Panc1 (cell line): ENCODE measurements around the gene CEND1. TPM values are rescaled to one million over a fixed set of nuclear protein-coding genes. Genes with fewer than 3 reads are reported as not detected.

ENCODE experiments used
- ATAC-seq: fragments of 200-7000 bp; cut with Tn5 transposase; 2 replicates; pipeline ENCODE4 v1.9.1; 2020; ENCODE audit warnings: mild to moderate bottlenecking, moderate library complexity
- BruUV-seq: library from RNA; stranded (reverse); fragments of 400-500 nt; replicated peaks from 2 replicates; lab custom pipeline; 2021; lab: Mats Ljungman, UMichigan
- CTCF ChIA-PET: fragments of 300-600 bp; sonication (Branson Sonifier 250); formaldehyde crosslinking; loops from one replicate; lab custom pipeline; 2022; ENCODE audit warnings: antibody characterized with exemption; lab: Charles Lee
- POLR2A ChIA-PET: fragments of 300-600 bp; sonication (Branson Sonifier 250); formaldehyde crosslinking; loops from one replicate; lab custom pipeline; 2022; ENCODE audit warnings: antibody characterized with exemption; lab: Charles Lee
- DNase-seq: peaks from one replicate; pipeline ENCODE4 v3.0.0-alpha.2; 2010; ENCODE audit warnings: low read depth, low spot score
- H3K27ac ChIP-seq: 2 replicates; pipeline ENCODE4 v1.5.1; 2011; ENCODE audit warnings: mild to moderate bottlenecking, low read length, inconsistent platforms
- H3K27me3 ChIP-seq: fragments of 200-500 bp; sonication (Bioruptor generic); 2 replicates; pipeline ENCODE4 v1.6.0; 2014; ENCODE audit warnings: low read length, inconsistent platforms; ENCODE audit not compliant: control insufficient read depth, insufficient read depth
- H3K36me3 ChIP-seq: fragments of 200-500 bp; sonication (Bioruptor generic); 2 replicates; pipeline ENCODE4 v1.5.1; 2014; ENCODE audit warnings: inconsistent platforms, mild to moderate bottlenecking, low read length, moderate library complexity; ENCODE audit not compliant: control insufficient read depth, insufficient read depth
- H3K4me1 ChIP-seq: 2 replicates; pipeline ENCODE4 v1.5.1; 2011; ENCODE audit warnings: inconsistent platforms, mild to moderate bottlenecking, low read length, moderate library complexity; ENCODE audit not compliant: control insufficient read depth, insufficient read depth
- H3K4me3 ChIP-seq, 2 experiments: 2 replicates each; pipeline ENCODE4 v1.5.1; 2011 to 2012; ENCODE audit warnings: low read depth in 2 of 2, low read length in 2 of 2, mild to moderate bottlenecking in 2 of 2, inconsistent platforms in 1 of 2, moderate library complexity in 1 of 2
- H3K9me3 ChIP-seq: fragments of 200-500 bp; sonication (Bioruptor generic); 2 replicates; pipeline ENCODE4 v1.5.1; 2014; ENCODE audit warnings: low read depth, mild to moderate bottlenecking, inconsistent platforms, low read length, moderate library complexity; ENCODE audit not compliant: control insufficient read depth, insufficient read depth
- CTCF ChIP-seq: fragments of 450-650 bp; IDR thresholded peaks from 2 replicates; pipeline ENCODE4 v1.5.1; 2017; ENCODE audit warnings: mild to moderate bottlenecking
- POLR2AphosphoS5 ChIP-seq: IDR thresholded peaks from 2 replicates; pipeline ENCODE4 v1.6.1; 2012; ENCODE audit warnings: mild to moderate bottlenecking, low read depth, low read length, moderate library complexity
- REST ChIP-seq, 2 experiments: IDR thresholded peaks; 2 replicates each; pipeline ENCODE4 v1.6.1; 2011 to 2012; ENCODE audit warnings: low read depth in 2 of 2, control low read depth in 1 of 2, low read length in 1 of 2, mild to moderate bottlenecking in 1 of 2, moderate library complexity in 1 of 2; ENCODE audit not compliant: insufficient read depth in 1 of 2
- SIN3A ChIP-seq: IDR thresholded peaks from 2 replicates; pipeline ENCODE4 v1.6.1; 2012; ENCODE audit warnings: low read depth, mild to moderate bottlenecking, low read length, moderate library complexity, borderline replicate concordance; ENCODE audit not compliant: insufficient read depth
- TCF7L2 ChIP-seq: IDR thresholded peaks from 2 replicates; pipeline ENCODE4 v1.6.1; 2011; ENCODE audit warnings: mild to moderate bottlenecking, low read depth, low read length, inconsistent platforms
- in situ Hi-C: cut with HindIII; loops from 2 replicates; pipeline ENCODE4 v1.10.0; 2016; ENCODE audit warnings: low sequenced_read_pairs, low pct_unique_long_range_greater_than_20kb
- intact Hi-C: fragments of 100-400 bp; cut with micrococcal nuclease; formaldehyde crosslinking; loops from one replicate; pipeline ENCODE4 v1.10.0; 2022; ENCODE audit not compliant: unreplicated experiment
- total RNA-seq: library from RNA; stranded (reverse); gene quantifications from one replicate; pipeline ENCODE4 v1.2.1, GENCODE V29; 2021; ENCODE audit not compliant: unreplicated experiment

The CEND1 gene
- total RNA-seq, 1 experiment from 2014 or later = 15.9 TPM

GRCh38 chr11:819129-819931 is 29.4 kb upstream of the CEND1 start:
- ATAC-seq (peak; percentile 66), DNase-seq (no peak)
- no peaks in the 10 kb centered on the region for H3K9me3 ChIP-seq
- peaks cover 37% of the 10 kb centered on the region for H3K4me1 ChIP-seq
- in situ Hi-C loops (no loop called here), intact Hi-C loops (no loop called here)
- ChIA-PET CTCF (interaction anchor here (1.2 kb wide), 2 partner anchors 10 to 11 kb away, joined by 3 read pairs; partner anchors contain the start of gene RPLP2), POLR2A (interaction anchor here (0.6 to 1.9 kb wide), 4 partner anchors 9 to 254 kb away, joined by 4 to 11 read pairs (median 8); partner anchors contain the start of gene CRACR2B)
- peak overlapping the region; percentile 80 to 88 for H3K4me3 ChIP-seq
- peak; percentile 83; the same call in 1 of the 2 replicates for TF ChIP-seq SIN3A
- TF ChIP-seq POLR2AphosphoS5 = peak; percentile 97
- TF ChIP-seq REST (IDR thresholded peaks at IDR 0.05; ENCODE audit: insufficient read depth in 1 of 2, low read depth in 2 of 2, low read length in 1 of 2) = no peak
- peak; percentile 79; the same call in 1 of the 2 replicates for TF ChIP-seq TCF7L2
- H3K27ac ChIP-seq = peak overlapping the region; percentile 76
- H3K27me3 ChIP-seq = no peaks in the 10 kb centered on the region
- 0 out of 2 replicates have a peak, but pooled peaks cover 2% of the 10 kb centered on the region for H3K36me3 ChIP-seq
- BruUV-seq = no TSS peak

- H3K4me1 ChIP-seq = peaks cover 37% of the 10 kb centered on the region
- no peaks in the 10 kb centered on the region for H3K27me3 ChIP-seq
- peak within 1 kb of the TSS; percentile 76 for H3K27ac ChIP-seq
- no TSS peak for BruUV-seq
- no peaks in the 10 kb centered on the region for H3K9me3 ChIP-seq
- no peak for TF ChIP-seq CTCF
- no peak for TF ChIP-seq TCF7L2
- no peak for TF ChIP-seq POLR2AphosphoS5
- TF ChIP-seq SIN3A = no peak
- TF ChIP-seq REST (IDR thresholded peaks at IDR 0.05; ENCODE audit: insufficient read depth in 1 of 2, low read depth in 2 of 2, low read length in 1 of 2) = no peak
- in situ Hi-C loops = no loop called here
- 0 out of 2 replicates have a peak, but pooled peaks cover 1% of the 10 kb centered on the region for H3K36me3 ChIP-seq
- POLR2A ChIA-PET = interaction anchor here (0.6 to 1.9 kb wide), 5 partner anchors 8 to 267 kb away, joined by 4 to 11 read pairs (median 7); partner anchors contain the start of gene CRACR2B
- no peak for ATAC-seq
- peak within 1 kb of the TSS; percentile 80 to 88 for H3K4me3 ChIP-seq
- intact Hi-C loops = no loop called here
- CTCF ChIA-PET = interaction anchor here (1.2 kb wide), 2 partner anchors 9 to 10 kb away, joined by 3 read pairs; partner anchors contain the start of gene RPLP2
- no peak for DNase-seq
Observed at GRCh38 chr11:818396-819128, 28.7 kb upstream of the CEND1 start, which contains the start of gene PNPLA2. Gene PNPLA2 (plus strand): TSS chr11:818914. CDS start chr11:819719, 805 bp downstream.
